Activated CD8-positive, alpha-beta memory T cell treated with anti-CD3 and anti-CD28 coated beads, Interleukin-2, amount 50 U/mL, for 1 hour (primary cell): ENCODE data around the gene GSE1.

ENCODE experiments used
- DNase-seq: peaks from one replicate; pipeline ENCODE4 v3.0.0-alpha.2; 2020; ENCODE audit errors: extremely low read depth

Gene GSE1

GRCh38 chr16:85675251-85675874 lies 62.2 kb downstream of the GSE1 start:
- DNase-seq: no peak

GRCh38 chr16:85676466-85676865 lies 63.3 kb downstream of the GSE1 start:
- no peak for DNase-seq

DNA sequence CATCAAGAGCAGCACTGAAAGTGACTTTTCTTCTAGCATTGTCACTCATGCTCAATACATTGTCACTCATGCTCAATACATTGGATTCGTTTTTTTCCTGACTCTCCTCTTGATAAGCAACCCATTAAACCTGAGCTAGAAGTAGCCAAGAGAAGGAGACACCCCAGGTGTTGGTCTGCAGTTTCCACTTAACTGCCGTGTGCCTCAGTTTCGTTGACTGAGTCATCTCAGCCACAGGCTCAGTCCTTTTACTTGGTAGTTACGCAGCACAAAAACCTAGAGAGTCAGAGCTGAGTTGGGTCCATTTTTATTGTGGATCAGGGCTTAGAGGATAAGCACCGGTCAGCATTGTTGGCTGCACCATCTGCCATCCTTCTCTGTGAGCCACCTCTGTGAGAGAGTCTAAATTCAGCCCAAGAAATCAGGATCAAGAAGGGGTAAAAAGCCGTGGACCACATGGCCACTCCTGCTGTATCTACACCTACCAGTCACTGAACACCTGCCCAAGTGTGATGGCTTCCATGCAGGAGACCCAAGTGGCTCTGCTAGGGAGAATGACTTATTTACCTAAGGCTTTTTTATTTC lies 64.4 kb downstream of the GSE1 start:
- DNase-seq: no peak

GRCh38 chr16:85678016-85678415 lies 64.9 kb downstream of the GSE1 start:
- no peak for DNase-seq

- DNase-seq: no peak
Observed at GRCh38 chr16:85678821-85679220, 65.7 kb downstream of the GSE1 start.

DNA sequence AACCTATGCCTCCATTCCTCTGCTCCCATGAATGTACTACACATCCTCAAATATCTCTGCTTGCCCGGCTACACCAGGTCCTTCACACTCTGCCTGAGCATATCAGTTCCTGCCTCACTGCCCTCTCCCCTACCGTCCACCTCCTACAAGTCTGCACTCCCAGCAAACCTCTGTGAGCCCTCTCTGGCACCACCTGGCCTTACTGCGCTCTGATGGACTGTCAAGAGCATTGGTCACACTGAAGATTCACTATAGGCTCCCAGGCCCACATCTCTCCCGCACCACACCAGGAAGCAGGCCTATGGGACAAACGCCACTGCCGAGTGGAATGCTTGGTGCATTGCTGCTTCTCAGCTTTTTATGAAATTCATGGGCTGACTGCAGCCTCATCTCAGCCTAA lies 66.7 kb downstream of the GSE1 start:
- no peak for DNase-seq

DNA sequence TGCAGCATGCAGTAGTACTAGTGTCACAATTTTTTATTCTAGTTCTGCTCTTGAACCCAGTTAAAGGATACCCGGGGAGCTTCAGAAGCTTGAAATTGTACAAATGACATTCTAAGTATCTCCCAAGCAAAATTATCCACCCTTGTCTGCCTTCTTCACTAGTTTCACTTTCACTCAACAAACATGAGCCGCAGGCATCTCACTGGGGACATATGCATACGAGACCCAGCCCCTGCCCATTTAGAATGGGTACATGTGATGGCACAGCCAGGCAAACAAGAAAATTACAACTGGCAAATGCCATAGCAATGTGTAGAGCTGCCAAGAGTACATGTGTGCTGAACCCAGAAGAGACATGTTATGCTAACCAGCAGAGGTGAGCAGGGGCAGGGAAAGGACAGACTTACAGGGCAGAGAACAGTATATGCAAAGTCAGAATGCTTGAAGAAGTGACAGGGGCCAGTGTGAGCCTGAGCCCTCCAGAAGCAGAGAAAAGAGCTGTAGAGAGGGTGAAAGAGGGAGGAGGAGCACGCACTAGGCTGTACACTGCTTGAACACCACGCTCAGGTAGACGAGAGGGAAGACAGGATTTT lies 67.3 kb downstream of the GSE1 start:
- DNase-seq: no peak

DNA sequence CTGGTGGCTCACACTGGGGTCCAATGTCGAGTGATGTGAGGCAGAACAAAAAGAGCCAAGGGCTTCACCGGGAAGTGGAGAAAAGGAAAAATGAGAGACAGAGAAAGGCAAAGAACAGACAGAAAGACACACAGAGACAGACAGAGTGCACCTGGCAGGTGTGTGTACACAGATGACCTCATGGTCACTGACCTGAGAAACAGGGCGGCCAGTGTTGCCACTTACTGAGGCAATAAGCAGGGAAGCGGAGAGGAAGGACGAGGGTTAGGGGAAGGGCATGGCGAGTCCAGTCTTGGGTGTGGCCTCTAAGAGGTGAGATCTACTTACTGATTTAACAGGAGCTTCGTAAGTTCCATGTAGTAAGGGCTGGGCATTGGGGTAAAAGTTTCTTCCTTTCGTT lies 68.1 kb downstream of the GSE1 start:
- DNase-seq: no peak

DNA sequence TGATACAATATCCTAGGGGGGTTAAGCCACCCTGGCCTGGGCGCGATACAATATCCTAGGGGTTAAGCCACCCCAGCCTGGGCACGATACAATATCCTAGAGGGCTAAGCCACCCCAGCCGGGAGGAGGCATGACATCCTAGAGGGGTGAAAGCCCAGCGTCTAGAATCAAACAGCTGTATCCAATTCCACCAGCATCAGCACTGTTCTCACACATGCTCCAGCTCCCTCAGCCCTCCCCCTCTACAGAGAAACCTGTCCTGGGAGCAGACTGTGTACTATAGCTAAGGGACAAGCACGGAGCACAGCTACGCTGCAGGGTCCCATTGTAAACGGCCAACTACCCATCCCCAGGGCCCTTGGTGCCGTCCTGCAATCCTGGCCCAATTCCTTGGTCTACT lies 69.4 kb downstream of the GSE1 start:
- DNase-seq: no peak

- DNase-seq: no peak
Observed at GRCh38 chr16:85683363-85683762, 70.2 kb downstream of the GSE1 start.

GRCh38 chr16:85685251-85685650 lies 72.1 kb downstream of the GSE1 start:
- DNase-seq: no peak

- DNase-seq: no peak
Observed at GRCh38 chr16:85686912-85687591, 73.9 kb downstream of the GSE1 start.

DNA sequence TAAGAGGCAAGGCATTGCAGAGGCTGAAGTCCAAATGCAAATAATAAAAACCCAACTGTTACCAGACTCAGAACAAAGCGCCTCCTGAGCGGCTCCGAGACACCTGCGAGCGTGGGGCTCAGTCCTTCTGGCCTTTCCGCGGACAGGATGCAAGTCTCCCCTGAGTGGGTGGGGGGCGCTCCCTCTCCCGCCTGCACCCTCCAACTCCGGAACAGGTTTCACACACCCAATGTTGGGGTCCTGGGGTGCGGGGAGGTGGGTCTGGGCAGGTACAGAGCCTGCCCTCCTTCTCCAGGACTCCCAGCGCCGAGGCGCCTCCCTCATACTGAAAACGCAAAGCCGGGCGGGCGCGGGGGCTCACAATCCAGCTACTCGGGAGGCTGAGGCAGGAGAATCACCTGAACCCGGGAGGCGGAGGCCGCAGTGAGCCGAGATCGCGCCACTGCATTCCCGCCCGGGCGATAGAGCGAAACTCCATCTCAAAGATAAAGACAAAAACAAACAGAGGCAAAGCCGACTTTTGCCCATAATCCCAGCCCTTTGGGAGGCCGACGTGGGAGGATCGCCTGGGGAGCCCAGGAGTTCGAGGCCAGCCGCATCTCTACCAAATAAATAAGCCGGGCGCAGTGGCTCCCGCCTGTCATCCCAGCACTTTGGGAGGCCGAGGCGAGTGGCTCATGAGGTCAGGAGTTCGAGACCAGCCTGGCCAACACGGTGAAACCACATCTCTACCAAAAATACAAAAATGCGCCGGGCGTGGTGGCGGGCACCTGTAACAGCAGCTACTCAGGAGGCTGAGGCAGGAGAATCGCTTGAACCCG lies 74.7 kb downstream of the GSE1 start:
- no peak for DNase-seq

DNA sequence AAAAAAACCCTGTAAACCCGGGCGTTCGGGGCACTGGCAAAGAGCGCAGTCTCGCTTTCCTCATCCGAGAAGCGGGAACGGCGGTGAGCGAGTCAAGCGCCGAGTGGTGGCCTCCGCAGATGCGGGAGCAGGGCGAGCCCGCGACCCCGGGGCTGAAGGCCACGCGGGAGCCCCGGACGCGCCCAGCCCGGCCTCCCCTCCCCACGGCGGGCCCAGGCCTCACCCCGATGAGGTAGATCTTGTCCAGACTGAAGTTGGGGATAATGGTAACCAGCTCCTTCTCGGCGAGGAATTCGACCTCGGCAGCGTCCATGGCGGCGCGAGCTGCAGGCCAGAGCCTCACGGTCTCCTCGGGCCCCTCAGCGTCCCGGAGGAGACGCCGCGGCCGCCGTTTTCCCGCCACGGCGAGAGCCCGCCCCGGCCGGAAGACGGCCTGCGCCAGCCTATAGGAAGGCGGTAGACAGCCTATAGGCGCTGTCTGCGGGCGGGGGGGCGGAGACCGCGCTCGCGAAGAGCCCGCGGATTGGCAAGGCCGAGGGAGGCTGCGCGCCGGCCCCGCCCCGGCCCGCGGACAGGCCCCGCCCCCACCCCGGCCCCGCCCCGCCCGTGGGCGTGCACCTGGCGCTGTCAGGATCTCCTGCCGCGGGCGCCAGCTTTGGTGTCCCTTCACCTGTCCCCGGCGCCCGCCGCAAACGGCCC lies 75.6 kb downstream of the GSE1 start, which contains the start of gene GINS2:
TSS of gene GINS2 (minus strand) at position 369 of the 699 bp plus-strand sequence. CDS start at position 313, 56 bp downstream.
- peak; percentile 58 for DNase-seq

DNA sequence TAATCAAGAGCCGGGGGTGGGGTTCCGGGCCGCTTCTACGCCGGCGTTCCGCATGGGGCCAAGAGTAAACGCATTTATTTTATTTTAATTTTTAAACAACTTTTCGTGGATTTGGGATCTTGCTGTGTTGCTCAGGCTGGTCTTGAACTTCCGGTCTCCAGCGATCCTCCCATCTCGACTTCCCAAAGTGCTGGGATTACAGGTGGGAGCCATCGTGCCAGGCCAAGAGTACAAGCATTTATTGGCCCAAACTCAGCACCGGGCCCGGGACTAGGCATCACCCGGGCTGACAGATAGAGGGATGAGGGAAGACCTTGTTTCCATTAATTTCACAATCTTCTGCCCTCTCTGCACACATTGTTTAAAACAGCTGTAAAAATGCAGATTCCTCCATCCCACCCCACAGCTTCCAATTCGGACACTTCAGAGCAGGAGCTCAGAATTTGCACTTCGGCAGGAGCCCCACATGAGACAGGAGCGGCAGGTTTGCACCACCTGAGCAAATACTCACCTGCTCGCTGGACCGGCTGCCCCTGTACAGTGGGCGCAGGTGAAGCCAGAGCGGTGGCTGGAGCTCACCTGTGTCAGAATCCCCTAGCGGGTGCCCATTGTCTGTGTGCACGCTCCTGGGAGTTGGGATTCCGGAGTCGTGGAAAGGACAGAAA lies 76.3 kb downstream of the GSE1 start:
- DNase-seq: no peak

- no peak for DNase-seq
Observed at GRCh38 chr16:85689950-85690320, 76.8 kb downstream of the GSE1 start.

- no peak for DNase-seq
Observed at GRCh38 chr16:85690469-85691064, 77.4 kb downstream of the GSE1 start.

GRCh38 chr16:85695196-85696128 lies 82.3 kb downstream of the GSE1 start:
- no peak for DNase-seq

GRCh38 chr16:85696781-85697180 lies 83.7 kb downstream of the GSE1 start:
- DNase-seq: no peak
